Muscle of leg (tissue), 11 donors: Measurements from ENCODE around the gene AADACL4. TPM values are rescaled to one million over a fixed set of nuclear protein-coding genes. Genes with fewer than 3 reads are reported as not detected.
A peak's percentile ranks its signal among the peaks of the same experiment; 100 is the strongest.

Source experiments
- DNase-seq: peaks from one replicate; pipeline ENCODE4 v3.0.0; 2013
- H3K27ac ChIP-seq: one replicate; pipeline ENCODE4 v1.5.1; 2013; ENCODE audit warnings: mild to moderate bottlenecking, low read length, control low read depth
- H3K27me3 ChIP-seq: one replicate; pipeline ENCODE4 v1.6.1; 2013; ENCODE audit warnings: low read length; ENCODE audit not compliant: control insufficient read depth, insufficient read depth
- H3K36me3 ChIP-seq: one replicate; pipeline ENCODE4 v1.6.1; 2013; ENCODE audit warnings: low read length; ENCODE audit not compliant: control insufficient read depth, insufficient read depth
- H3K4me1 ChIP-seq: one replicate; pipeline ENCODE4 v1.6.1; 2013; ENCODE audit warnings: low read length; ENCODE audit not compliant: control insufficient read depth, insufficient read depth
- H3K4me3 ChIP-seq: one replicate; pipeline ENCODE4 v1.5.1; 2013; ENCODE audit warnings: low read length, control low read depth
- H3K9me3 ChIP-seq: replicated peaks from 2 replicates; pipeline ENCODE4 v1.6.1; 2013; ENCODE audit warnings: low read depth, low read length; ENCODE audit not compliant: control insufficient read depth
- WGBS: methylation state at CpG from one replicate; pipeline ENCODE4 v1.1.5; 2013; ENCODE audit warnings: missing lambda C conversion rate; ENCODE audit not compliant: insufficient coverage; 5-methylcytosine and 5-hydroxymethylcytosine counted together
- polyA plus RNA-seq, 8 donors: library from polyadenylated mRNA; unstranded; fragments of 120-200 nt; gene quantifications; one replicate each; pipeline versions ENCODE4 v1.2.1 to v1.2.3, GENCODE V29; 2013; ENCODE audit warnings: inconsistent platforms in 1 of 8, low replicate concordance in 1 of 8; ENCODE audit not compliant: insufficient read length in 8 of 8, insufficient read depth in 1 of 8
- total RNA-seq: library from RNA; stranded (reverse); fragments of 120-200 nt; gene quantifications from one replicate; pipeline ENCODE4 v1.2.4, GENCODE V29; 2013

Gene AADACL4
- total and polyA plus RNA-seq, 9 donors = 0.04 to 0.12 TPM; not detected in 7

DNA sequence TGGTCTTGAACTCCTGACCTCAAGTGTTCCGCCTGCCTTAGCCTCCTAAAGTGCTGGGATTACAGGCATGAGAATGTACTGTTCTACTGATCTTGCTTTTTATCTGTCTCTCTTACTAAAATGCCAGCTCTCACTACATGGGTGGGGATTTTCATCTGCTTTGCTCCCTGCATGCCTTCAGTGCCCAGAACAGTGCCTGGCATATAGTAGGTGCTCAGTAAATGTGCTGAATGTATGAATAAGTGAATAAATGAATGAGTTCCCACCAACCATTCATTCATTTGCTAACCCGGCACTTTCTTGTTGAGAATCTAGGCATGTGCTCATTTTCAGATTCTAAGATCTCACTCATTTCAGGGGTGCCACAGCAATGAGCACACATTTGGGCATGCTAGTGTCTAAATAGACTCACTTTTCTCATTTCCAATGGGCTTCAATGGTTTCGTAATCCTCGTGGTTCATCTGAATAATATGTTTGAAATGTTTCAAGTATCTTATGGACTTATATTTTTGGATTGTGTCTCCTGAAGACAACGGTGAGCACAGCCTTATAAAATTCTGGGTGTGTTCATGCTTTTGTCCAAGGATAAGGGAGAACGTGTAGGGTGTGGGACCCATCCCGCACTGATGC, 33.5 kb upstream of the AADACL4 start:
- WGBS = 61% methylated on average over 3 of the region's 7 CpGs
- H3K9me3 ChIP-seq = peaks cover 3% of the 10 kb centered on the region
- no peak overlapping the region for H3K27ac ChIP-seq
- no peak overlapping the region for H3K4me3 ChIP-seq
- no peak for DNase-seq
- peaks cover 4% of the 10 kb centered on the region for H3K27me3 ChIP-seq
- H3K36me3 ChIP-seq = peaks cover 11% of the 10 kb centered on the region
- H3K4me1 ChIP-seq = peaks cover 8% of the 10 kb centered on the region

DNA sequence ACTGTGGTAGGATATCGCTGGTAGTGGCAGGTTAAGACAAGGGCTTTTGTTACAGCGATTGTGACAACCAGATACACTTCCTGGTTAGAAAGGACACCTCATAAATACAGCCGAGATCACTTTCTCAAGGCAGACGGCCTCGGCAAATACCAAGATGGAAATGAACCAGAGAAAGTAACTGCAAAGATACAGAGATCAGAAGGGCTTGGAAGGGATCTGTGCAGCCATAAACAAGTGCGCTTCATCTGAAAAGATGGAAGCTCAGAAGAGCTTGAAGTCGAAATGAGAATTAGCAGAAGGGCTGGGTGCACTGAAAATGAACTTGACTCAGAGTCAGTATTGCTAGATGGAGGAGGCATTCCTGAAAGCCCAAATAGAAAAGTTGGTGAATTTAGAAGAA, 32.9 kb upstream of the AADACL4 start:
- H3K36me3 ChIP-seq = peaks cover 11% of the 10 kb centered on the region
- H3K27me3 ChIP-seq = peaks cover 7% of the 10 kb centered on the region
- H3K9me3 ChIP-seq = peaks cover 3% of the 10 kb centered on the region
- WGBS = 58% methylated on average over 3 of the region's 7 CpGs
- no peak overlapping the region for H3K4me3 ChIP-seq
- no peak overlapping the region for H3K27ac ChIP-seq
- DNase-seq = no peak
- H3K4me1 ChIP-seq = peaks cover 12% of the 10 kb centered on the region

- peaks cover 10% of the 10 kb centered on the region for H3K36me3 ChIP-seq
- peaks cover 28% of the 10 kb centered on the region for H3K27me3 ChIP-seq
- no peak for DNase-seq
- WGBS = 100% methylated on average over 2 of the region's 4 CpGs
- no peak overlapping the region for H3K4me3 ChIP-seq
- no peaks in the 10 kb centered on the region for H3K9me3 ChIP-seq
- H3K4me1 ChIP-seq = peaks cover 30% of the 10 kb centered on the region
- no peak overlapping the region for H3K27ac ChIP-seq
Measured at GRCh38 chr1:12613180-12613579, 30.7 kb upstream of the AADACL4 start.

- DNase-seq = no peak
- peak overlapping the region; percentile 6 for H3K27ac ChIP-seq
- H3K27me3 ChIP-seq = peaks cover 34% of the 10 kb centered on the region
- no peaks in the 10 kb centered on the region for H3K9me3 ChIP-seq
- peaks cover 2% of the 10 kb centered on the region for H3K36me3 ChIP-seq
- H3K4me3 ChIP-seq = peak overlapping the region; percentile 67
- peaks cover 43% of the 10 kb centered on the region for H3K4me1 ChIP-seq
- 65% methylated on average over 2 of the region's 7 CpGs for WGBS
Measured at GRCh38 chr1:12614402-12615158, 29.3 kb upstream of the AADACL4 start.

DNA sequence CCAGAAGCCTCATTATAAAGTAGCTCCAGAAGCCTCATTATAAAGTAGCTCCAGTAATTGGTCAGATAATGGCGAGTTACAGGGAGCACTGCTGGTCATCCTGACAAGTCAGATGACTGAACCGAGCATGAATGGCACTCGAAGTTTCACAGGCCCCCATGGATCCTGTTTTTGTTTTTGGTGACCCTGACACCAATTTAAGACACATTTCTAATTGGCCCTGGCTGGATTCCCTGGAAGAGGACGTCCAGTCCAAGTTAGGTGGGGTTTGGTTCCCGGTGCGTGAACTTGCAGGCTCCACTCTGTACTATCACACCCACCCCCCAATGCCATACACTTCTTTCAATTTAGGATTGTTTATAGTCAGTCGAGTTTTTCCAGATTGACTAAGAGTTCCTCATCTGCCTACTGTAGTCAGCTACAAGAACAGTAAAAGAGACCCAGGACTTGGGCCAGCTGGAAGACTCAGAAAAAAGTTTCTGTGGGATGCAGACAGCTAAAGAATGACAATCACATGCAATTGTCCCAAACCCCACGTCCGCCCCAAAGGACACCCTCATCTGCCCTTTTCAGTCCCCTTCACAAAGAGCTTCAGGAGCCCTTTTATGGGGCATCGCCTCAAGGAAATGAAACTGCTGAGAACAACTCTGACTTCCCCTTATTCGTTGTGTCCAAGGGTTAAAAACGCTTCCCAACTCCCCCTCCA, 28.6 kb upstream of the AADACL4 start:
- DNase-seq = peak; percentile 72
- H3K27me3 ChIP-seq = peaks cover 34% of the 10 kb centered on the region
- H3K4me1 ChIP-seq = peaks cover 49% of the 10 kb centered on the region
- peak overlapping the region; percentile 67 for H3K4me3 ChIP-seq
- peaks cover 2% of the 10 kb centered on the region for H3K36me3 ChIP-seq
- WGBS = 5% methylated on average over 5 of the region's 12 CpGs
- H3K9me3 ChIP-seq = no peaks in the 10 kb centered on the region
- H3K27ac ChIP-seq = peak overlapping the region; percentile 90

DNA sequence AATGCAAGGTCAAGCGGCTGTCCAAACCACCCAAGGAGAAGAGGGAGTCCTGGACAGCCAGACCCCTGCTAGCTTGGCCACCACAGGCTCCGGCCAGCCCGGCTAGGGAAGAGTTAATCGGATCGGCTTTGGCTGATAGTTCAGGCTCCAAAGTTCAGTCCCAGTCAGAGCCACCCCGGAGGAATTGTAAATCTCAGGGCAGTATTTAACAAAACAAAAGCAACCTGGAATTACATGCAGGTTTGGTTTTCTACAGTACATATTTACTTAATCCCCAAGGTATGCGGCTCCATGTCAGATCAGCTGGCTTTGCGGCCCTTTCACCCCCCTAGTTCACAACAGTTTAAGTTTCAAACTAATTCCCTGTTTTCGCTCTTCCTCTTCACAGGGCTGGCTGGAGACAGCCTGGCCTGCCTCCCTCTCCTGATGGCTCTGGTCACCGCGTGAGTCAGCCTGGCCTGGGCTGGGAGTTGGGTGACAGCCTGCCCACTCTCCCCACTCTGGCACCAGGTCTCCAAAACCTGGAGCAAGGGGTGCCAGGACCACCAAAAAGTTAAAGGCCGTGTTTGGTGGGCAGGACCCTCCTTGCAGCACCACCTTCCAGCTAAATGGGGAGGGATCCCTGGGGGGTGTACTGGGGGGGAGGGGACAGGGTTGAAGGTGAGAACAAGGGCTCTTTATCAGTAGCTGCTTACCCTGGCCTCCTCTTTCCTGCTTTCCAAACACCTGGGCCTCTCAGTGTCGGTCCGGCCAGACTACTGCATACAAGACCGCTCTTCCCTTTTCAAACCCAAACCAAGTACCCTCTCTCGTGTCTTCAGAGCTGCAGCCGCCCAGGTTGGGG, 27.8 kb upstream of the AADACL4 start:
- H3K9me3 ChIP-seq = no peaks in the 10 kb centered on the region
- peaks cover 2% of the 10 kb centered on the region for H3K36me3 ChIP-seq
- peak overlapping the region; percentile 67 for H3K4me3 ChIP-seq
- 0% methylated on average over 9 of the region's 17 CpGs for WGBS
- peak; percentile 69 for DNase-seq
- peaks cover 53% of the 10 kb centered on the region for H3K4me1 ChIP-seq
- peak overlapping the region; percentile 90 for H3K27ac ChIP-seq
- peaks cover 34% of the 10 kb centered on the region for H3K27me3 ChIP-seq

- under 1% methylated on average over 34 of the region's 53 CpGs for WGBS
- Histone ChIP-seq H3K36me3 (no peaks in the 10 kb centered on the region), H3K9me3 (no peaks in the 10 kb centered on the region), H3K27ac (peak overlapping the region; percentile 90), H3K27me3 (peaks cover 34% of the 10 kb centered on the region), H3K4me1 (peaks cover 59% of the 10 kb centered on the region), H3K4me3 (peak overlapping the region; percentile 67)
- DNase-seq = no peak
Measured at GRCh38 chr1:12616709-12617373, 27.0 kb upstream of the AADACL4 start.

GRCh38 chr1:12617511-12617900, 26.4 kb upstream of the AADACL4 start:
- Histone ChIP-seq H3K4me3 (peak overlapping the region; percentile 67), H3K9me3 (no peaks in the 10 kb centered on the region), H3K36me3 (no peaks in the 10 kb centered on the region), H3K27me3 (peaks cover 34% of the 10 kb centered on the region), H3K4me1 (peaks cover 66% of the 10 kb centered on the region), H3K27ac (peak overlapping the region; percentile 90)
- 0% methylated on average over 3 of the region's 13 CpGs for WGBS
- no peak for DNase-seq

DNA sequence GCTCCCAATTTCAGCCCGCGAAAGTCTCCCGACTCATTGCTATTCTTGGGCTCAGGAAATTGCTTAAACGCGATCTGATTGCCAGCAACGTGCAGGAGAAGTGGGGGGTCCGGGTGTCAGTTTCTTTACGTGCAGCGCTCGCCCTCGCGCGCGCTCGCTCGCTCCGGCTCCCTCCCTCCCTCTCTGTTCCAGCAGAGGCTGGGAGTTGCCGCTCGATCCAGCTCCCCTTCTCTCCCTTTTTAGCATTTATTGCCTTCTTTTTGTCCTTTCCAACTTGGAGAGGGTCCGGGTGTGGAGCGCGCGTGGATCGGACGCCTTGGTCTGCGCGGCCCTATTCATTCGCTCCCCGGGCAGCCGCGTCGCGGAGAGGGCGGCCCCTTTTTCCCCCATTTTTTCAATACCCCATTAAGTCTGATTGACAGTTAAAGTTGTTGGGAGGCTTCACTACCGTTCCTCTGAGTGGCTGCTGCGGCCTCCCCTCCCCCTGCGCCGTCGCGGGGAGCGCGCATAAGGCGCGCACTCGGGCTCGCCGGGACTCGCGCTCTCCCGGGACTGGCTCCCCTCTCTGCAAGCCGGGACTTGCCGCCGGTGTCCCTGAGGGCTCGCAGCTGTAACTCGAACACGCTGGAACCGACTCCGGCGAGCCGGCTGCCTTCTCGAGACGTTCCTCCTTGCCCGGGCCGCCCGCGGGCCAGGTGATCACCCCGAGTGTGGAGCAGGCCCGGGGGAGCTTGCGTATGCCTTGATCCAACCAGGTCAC, 25.8 kb upstream of the AADACL4 start, which contains the start of gene DHRS3:
Gene DHRS3, minus strand, starts transcription at position 310 of the 760 bp plus-strand sequence. CDS start 862 bp downstream, outside the sequence.
- WGBS = under 1% methylated on average over 53 of the region's 69 CpGs
- H3K9me3 ChIP-seq = no peaks in the 10 kb centered on the region
- H3K4me1 ChIP-seq = peaks cover 71% of the 10 kb centered on the region
- peak within 1 kb of the TSS; percentile 67 for H3K4me3 ChIP-seq
- H3K27ac ChIP-seq = peak within 1 kb of the TSS; percentile 90
- peak; percentile 96 for DNase-seq
- peaks cover 34% of the 10 kb centered on the region for H3K27me3 ChIP-seq
- H3K36me3 ChIP-seq = no peaks in the 10 kb centered on the region
